Fibroblast of skin of left quadriceps (primary cell): ENCODE results near the gene USP12.
"Not testable (repeated sequence)": the region's sequence is repeated elsewhere in the genome, so short reads cannot be mapped to it uniquely, and the experiment has no call there.

Source experiments
- DNase-seq, 2 experiments: peaks; one replicate each; pipeline ENCODE4 v3.0.0-alpha.2; 2013; ENCODE audit warnings: low read depth in 2 of 2

Gene USP12

DNA sequence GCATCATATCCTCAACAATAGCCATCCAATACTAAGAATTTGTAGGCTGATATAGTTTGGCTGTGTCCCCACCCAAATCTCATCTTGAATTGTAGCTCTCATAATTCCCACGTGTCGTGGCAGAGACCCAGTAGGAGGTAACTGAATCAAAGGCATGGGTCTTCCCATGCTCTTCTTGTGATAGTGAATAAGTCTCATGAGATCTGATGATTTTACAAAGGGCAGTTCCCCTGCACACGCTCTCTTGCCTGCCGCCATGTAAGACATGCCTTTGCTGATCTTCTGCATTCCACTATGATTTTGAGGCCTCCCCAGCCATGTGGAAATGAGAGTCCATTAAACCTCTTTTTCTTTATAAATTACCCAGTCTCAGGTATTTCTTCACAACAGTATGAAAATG, 48.2 kb downstream of the USP12 start:
- not testable (repeated sequence) for DNase-seq

DNA sequence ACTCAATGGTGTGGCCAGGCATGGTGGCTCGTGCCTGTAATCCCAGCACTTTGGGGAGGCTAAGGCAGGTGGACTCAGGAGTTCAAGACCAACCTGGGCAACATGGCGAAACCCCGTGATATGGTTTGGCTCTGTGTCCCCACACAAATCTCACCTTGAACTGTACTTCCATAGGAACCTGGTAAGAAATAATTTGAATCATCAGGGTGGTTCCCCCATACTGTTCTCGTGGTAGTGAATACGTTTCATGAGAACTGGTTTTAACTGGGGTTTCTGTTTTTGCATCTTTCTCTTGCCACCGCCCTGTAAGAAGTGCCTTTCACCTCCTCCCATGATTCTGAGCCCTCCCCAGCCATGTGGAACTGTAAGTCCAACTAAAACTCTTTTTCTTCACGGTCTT, 49.6 kb downstream of the USP12 start:
- DNase-seq: no peak

DNA sequence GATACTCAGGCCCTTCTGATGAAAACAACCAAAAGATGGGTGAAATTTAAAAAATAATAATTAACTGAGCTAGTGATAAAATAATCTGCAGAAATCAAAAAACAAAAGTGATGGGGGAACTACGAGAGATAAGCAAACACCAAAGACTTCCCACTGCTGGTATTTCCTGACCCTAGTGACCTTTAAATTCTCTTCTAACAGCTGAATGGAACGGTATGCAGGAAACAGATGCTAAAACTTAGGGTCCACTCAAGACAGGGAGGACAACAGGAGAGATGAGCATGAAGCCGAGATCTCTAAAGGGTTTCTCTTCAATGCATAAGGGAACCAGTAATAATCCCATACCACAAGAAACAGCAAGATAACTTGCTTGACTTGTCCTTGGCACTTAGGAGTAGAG, 50.8 kb downstream of the USP12 start:
- DNase-seq: no peak

DNA sequence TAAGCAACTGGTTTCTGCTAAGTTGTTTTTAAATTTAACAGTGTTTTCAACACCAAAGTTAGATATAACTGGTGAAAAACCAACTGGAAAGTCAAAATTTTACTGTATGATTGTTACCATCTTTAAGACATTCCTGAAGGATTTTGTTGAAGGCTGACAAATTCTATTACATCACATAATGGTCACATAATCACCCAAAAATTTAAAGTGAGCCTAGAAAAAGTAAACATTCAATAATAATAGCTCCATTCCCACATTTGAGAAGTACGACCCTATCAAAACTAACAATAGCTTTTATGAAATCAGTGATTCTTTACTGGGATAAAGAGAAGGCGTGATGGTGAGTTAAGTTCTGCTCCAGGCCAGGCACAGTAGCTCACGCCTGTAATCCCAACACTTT, 51.6 kb downstream of the USP12 start:
- no peak for DNase-seq

DNA sequence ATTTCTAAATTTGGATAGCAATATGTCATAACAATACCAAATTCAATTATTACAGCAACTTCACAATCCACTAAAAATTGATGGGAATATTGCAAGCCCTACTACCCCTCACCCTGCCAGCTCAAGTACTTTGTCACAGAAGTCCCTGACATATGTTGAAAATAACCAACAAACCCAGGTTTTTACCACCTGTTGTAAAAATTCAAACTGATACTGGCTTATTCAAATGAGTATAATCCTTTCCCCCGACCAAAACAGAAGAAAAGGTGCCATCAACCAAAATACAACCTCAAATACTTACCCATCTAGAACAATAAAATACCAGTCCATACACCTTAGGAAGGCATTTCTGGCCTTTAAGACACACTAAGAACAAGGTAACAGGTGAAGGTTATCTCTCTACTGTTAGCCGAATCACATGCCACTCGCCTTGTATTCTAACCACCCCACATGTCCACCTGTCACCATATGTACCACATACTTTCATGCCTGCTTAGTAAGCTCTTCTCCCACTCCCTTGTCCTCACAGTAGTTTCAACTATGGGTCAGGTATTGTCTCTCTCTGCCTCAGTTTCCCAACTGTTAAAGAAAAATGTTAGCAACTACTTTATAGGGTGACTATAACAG, 53.1 kb downstream of the USP12 start:
- no peak for DNase-seq

DNA sequence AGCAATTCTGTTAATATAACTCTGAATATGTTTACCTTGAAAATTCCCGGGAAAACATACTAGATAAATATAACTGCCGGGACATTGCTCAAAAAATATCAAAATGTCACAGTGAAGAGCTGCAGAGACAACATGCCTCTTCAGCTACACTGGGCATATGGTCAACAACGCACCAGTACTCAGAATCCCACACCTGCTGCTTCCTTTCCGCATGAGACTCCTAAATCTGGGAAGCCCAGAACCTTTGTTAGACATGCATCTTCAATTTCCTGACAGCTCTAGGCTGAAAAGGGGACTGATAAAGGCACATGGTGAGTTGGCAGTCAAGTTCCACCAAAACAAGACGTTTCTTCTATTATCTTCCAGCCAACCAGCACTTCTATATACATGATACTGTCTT, 53.7 kb downstream of the USP12 start:
- no peak for DNase-seq

DNA sequence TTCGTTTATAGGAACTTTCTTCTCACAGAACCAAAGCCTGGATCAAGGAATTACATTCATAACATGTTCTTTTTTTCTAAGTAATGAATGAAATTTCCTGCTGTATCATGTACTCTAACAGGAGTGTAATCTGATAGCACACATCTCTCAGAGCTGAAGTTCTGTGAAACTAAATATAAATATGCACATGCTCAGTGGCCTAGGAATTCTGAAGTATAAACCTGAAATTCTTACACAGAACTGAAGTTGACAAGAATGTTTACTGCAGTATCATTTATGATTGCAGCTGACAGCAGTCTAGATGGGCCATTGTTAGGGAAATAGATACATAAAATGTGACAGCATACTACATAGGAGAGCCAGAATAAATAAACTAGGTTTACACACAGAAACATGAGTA, 54.5 kb downstream of the USP12 start:
- no peak for DNase-seq

DNA sequence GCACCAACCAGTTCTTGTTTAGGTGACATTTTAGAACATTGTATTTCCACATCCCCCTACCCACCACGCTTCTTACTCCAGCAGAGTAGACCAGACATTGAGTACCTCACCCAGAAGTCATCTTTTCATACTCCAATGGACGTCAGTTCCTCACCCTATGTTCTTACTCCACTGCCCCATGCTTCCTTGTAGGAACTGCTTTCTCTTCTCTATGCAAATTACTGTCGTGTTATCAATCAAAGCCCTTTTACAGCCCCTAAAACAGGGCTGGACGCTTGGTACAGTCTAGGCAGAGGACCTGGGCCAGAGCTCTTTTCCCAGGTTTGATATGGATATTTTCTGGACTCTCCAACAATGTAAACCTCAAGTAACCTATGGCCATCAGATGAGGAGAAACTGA, 58.2 kb downstream of the USP12 start:
- DNase-seq: no peak

DNA sequence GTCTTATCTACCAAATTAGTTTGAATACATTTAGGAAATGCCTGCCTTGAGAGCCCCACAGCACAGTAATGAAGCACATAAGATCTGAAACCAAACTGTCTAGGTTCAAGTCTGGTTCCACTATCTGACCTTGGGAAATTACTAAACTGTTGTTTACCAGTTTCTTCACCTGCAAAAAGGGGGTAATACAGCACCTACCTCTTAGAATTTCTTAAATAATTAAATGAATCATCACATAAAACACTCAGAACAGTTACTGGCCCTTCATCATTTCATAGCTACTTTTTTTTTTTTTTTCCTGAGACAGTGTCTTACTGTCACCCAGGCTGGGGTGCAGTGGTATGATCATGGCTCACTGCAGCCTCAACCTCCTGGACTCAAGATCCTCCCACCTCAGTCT, 59.6 kb downstream of the USP12 start:
- DNase-seq: no peak

DNA sequence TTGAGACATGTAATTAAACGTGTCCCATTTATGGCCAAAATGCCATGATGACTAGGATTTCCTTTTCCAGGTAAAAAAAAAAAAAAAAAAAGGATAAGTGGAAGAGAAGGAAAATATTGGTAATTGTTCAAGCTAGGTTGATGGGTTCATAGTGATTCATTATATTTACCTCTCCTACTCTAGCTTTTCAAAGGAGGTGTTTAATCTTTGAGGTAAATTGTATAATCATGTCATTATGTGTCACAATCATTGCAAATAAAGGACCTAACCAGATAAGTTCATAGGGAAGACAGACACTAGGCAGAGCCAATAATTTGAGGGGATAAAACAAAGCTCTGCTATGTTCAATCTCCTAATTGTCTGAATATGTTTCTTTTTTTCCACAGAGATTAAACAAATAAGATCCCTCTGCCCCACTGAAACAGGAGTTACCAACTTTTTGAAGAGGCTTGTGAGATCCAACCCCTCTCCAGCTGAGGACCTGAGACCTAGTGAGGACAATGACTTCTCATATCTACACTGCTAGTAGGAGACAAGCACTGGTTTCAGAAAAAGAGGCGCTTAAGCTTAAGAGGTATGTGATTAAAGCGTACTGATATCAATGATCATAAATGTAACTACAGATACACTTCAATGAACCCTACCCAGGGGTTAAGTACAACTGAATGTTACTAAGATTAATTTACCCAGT, 61.4 kb downstream of the USP12 start:
- DNase-seq: no peak

DNA sequence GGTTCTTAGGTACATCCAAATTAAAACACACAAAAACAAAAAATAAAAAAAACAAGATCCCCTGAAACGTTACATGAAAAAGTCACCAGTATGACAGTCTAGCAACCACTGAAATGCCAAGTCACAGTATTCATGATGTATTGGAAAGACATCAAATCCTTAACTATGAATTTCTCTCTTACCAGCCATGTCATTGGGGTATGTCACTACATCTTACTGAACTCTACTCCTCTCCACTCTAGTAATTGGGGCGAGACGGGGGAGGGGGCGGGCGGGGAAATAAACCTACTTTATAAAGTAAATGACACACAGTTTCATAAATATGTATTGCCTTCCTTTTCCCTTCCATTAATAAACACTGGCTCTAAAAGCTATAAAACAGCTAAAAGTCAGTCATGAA, 65.5 kb downstream of the USP12 start:
- DNase-seq: no peak

DNA sequence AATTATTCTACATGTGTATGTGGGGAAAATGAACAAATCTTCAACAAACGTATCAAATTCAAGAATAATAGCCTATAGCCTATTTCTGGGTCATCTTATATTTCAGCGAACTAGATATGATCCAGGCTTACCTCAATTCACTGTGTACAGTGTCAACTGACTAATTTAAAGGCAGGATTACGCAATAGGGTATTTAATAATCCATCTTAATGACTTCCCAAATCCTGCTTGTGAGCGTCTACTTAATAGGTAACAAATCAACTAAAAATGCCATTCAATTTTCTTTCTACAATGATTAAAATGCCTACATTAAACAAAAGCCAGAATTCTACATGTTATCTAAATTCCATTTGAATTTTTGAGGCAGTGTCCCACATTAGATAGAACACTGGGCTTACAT, 67.0 kb downstream of the USP12 start:
- no peak for DNase-seq

DNA sequence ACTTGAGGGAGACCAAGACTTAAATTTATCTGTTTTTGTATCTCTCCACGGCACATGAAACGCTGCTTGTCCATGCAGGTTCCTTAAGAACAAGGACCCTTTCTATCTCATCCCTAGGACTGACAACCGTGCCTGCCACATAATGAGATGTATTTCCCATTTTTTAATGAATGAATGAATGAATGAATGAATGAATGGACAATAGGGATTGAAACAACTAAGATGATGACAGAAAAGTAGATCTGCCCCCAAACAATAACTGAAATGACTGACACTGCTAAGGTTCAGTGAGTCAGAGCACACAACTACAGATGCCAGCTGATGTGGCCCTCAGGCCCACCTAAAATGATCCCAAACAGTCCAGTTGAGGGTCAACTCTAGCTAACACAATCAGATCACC, 69.8 kb downstream of the USP12 start:
- no peak for DNase-seq

DNA sequence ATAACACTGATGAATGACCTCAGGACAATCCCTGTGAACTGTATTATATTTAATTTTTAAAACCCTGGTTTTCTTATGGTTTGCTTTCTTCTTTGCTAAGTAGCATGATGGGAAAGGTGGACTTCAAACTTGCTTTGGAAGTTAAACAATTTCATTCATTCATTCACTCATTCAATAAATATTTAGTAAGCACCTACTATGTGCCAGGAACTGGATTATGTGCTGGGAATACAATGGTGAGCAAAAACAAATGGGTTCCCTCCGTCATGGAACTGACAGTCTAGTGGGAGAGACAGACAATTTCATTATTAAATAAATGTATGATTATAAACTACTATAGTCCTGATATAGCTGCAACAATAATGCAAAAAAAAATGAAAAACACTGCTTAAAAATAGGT, 70.3 kb downstream of the USP12 start:
- no peak for DNase-seq

DNA sequence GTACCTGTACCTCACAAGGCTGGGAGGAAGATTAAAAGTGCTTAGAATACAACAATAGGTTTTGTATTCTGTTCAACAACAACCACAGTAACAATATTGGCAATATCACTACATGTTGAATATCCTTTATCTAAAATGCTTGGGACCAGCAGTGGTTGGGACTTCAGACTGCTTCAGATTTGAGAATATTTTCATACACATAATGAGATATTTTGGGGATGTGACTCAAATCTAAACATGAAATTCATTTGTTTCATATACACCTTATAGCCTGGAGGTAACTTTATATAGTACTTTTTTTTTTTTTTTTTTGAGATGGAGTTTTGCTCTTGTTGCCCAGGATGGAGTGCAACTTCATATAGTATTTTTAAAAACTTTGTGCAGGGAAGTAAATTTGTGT, 73.9 kb downstream of the USP12 start:
- DNase-seq: no peak

DNA sequence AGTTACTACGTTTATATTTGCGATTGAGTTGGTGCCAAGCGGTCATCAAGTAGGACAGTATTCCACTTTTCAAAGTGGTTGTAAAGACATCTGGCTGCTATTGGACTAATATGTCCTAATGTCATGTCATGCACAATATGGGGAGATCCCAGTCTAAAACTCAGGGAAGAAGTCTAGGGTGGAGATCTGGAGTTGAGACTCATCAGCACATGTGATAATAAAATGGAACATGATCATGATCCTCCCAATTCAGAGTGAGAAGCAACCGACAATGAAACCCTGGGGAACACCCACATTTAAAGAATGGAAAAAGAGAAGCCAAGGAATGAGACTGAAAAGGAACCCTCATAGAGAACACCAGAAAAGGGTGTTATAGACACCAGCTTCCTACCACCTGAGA, 80.2 kb downstream of the USP12 start:
- no peak for DNase-seq

DNA sequence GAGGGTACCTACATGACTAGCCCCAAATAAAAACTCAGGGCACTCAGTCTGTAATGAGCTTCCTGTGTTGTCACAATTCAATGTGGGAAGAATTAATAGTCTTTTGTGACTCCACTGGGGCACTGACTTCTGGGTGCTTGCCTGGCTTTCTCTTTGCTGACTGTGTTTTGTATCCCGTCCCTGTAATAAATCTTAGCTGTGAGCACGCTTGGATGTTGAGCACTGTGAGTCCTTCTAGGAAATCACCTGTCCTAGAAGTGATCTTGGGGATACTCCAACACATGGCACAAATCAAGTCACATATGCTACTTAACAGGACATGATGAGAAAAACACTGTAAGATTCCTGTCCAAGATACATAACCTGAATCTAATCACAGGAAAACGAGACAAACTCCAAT, 83.0 kb downstream of the USP12 start:
- DNase-seq: no peak

DNA sequence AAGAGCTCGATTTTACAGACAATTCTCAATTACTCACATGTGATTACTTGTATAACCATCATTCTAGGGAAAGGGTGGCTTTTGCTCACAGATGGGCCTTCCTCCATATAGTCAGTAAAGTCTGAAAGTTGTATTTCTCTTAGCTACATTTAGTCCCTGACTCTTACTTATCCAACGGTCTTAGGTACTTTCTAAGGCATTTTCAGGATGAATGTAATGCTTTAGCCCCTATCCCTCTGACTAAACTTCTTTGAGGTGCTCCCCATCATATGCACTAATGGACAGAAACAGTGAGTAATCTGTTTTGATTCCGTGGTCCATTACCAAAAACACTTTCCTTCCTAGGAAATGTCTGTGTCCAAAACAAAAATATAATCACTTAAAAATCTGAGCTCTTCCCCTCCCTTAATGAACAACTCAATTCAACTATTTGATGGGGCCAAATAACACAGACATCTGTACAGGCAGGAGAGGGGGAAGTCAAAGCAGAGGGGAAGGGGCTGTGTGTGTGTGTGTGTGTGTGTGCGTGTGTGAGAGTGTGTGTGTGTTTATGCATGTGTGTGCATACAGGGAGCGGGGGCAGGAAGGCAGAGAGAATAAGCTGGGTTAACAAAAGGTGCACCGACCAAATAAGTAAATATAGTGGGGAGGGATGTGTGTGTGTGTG, 84.9 kb downstream of the USP12 start:
- no peak for DNase-seq

DNA sequence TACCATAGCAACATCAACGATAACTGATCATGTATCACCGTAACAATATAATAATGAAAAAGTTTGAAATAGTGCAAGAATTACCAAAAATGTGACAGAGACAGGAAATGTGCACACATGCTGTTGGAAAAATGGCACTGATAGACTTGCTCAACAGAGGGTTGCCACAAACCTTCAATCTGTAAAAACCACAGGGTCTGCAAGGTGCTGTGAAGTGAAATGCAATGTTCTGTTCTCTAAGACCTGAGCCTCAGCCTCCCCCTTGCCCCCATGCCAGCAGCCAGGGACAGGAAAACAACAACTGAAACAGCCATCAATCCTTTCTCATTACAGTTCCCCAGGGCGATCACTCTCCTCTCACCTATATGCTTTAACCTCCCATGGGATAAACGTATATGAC, 88.4 kb downstream of the USP12 start:
- no peak for DNase-seq

DNA sequence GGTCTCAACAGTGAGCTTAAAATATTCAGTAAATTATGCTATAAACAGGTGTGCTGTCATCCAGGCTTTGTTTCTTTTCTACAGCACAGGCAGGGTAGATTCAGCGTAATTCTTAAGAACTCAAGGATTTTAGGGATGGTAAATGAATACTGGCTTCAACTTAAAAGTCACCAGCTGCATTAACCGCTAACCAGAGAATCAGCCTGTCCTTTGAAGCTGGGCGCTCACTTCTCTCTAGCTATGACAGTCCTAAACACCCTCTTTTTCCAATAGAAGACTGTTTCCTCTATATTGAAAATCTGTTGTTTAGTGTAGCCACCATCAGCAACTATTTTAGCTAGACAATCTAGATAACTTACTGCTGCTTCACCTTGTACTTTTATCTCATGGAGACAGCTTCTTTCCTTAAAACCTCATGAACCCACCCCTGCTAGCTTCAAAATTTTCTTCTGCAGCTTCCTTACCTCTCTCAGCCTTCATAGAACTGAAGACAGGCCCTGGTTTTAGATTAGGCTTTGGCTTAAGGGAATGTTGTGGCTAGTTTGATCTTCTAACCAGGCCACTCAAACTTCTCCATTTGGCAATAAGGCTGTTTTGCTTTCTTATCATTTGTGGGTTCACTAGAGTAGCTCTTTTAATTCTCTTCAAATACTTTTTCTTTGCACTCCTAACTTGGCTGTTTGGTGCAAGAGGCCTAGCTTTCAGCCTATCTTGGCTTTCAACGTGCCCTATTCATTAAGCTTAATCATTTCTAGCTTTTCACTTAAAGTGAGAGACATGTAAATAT, 89.5 kb downstream of the USP12 start:
- DNase-seq: no peak

DNA sequence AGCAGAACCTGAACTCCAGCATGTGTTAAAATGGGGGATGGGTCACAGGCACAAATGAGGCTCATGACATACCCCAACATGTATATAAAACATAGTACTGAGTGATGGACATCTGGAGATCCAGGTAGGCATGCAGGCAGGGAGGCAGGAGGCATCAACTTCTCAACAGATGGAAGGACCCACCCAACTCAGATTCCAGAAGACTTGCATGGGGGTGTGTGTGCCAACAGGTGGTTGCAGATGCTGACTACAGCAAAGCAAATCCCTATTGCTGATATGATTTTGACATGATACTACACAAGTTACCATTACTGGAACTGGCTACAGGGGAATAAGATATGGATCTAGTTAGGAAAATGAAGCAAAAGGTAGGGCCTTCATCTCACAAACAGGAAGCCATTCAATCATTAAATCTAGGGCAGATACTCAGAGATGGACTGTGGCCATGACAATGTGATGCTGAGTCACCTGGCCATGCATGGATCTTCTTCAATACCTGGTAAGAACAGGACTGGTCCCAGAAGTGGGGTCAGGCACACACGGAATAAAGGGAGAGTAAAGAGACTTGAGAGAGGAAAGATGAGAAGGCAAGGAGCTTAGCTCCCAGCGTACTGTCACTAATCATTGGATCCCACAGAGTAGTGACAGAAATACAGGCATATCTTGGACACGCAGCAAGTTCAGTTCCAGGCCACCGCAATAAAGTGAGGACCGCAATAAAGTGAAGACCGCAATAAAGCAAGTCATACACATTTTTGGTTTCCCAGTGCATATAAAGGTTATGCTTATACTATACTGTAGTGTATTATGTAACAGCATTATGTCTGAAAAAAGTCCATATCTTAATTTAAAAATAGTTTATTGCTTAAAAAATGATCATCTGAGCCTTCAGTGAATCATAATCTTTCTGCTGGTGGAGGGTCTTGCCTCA, 91.3 kb downstream of the USP12 start:
- no peak for DNase-seq
